ENCODE results near the gene TMEM30A.

Gene TMEM30A

GRCh38 chr6:75291331-75291730, 6.7 kb upstream of the TMEM30A start:
- no peak for DNase-seq

GRCh38 chr6:75290136-75290945, 5.7 kb upstream of the TMEM30A start:
- DNase-seq = no peak

GRCh38 chr6:75288023-75288422, 3.4 kb upstream of the TMEM30A start:
- no peak for DNase-seq

- DNase-seq = no peak
These were observed 2.8 kb upstream of the TMEM30A start for GRCh38 chr6:75287424-75287823.

GRCh38 chr6:75286955-75287354, 2.4 kb upstream of the TMEM30A start:
- DNase-seq = no peak

GRCh38 chr6:75285283-75285639, 669 bp upstream of the TMEM30A start:
- no peak for DNase-seq

- no peak for DNase-seq
These were observed 523 bp downstream of the TMEM30A start for GRCh38 chr6:75283907-75284631.

- no peak for DNase-seq
These were observed 1.9 kb downstream of the TMEM30A start for GRCh38 chr6:75282706-75283105.

GRCh38 chr6:75281653-75282052, 2.9 kb downstream of the TMEM30A start:
- no peak for DNase-seq

GRCh38 chr6:75280131-75280855, 4.3 kb downstream of the TMEM30A start:
- DNase-seq = no peak

GRCh38 chr6:75279418-75279817, 5.2 kb downstream of the TMEM30A start:
- no peak for DNase-seq

- DNase-seq = no peak
These were observed 6.0 kb downstream of the TMEM30A start for GRCh38 chr6:75278474-75279077.

GRCh38 chr6:75275067-75275466, 9.5 kb downstream of the TMEM30A start:
- no peak for DNase-seq

GRCh38 chr6:75273009-75273408, 11.6 kb downstream of the TMEM30A start:
- DNase-seq = no peak

- no peak for DNase-seq
These were observed 12.3 kb downstream of the TMEM30A start for GRCh38 chr6:75272145-75272840.

GRCh38 chr6:75268988-75269354, 15.6 kb downstream of the TMEM30A start:
- no peak for DNase-seq

GRCh38 chr6:75268121-75268987, 16.2 kb downstream of the TMEM30A start:
- DNase-seq = no peak

- no peak for DNase-seq
These were observed 17.1 kb downstream of the TMEM30A start for GRCh38 chr6:75267461-75267860.

- no peak for DNase-seq
These were observed 17.8 kb downstream of the TMEM30A start for GRCh38 chr6:75266716-75267291.

GRCh38 chr6:75263401-75263750, 21.2 kb downstream of the TMEM30A start:
- no peak for DNase-seq

- DNase-seq = no peak
These were observed 21.7 kb downstream of the TMEM30A start for GRCh38 chr6:75262716-75263400.

Data from stimulated activated naive CD4-positive, alpha-beta T cell treated with Interleukin-2 at 50 U/mL for 16 hours (primary cell).